ENCODE measurements around the gene ZNF79. TPM values are rescaled to one million over a fixed set of nuclear protein-coding genes. Genes with fewer than 3 reads are reported as not detected.

ZNF79 gene
- total and polyA plus RNA-seq, 9 of the 15 experiments (the other 6 are each of a cell fraction or from before 2014, with no cell fraction given): 0.62 to 7.0 (median 4.1) TPM

DNA sequence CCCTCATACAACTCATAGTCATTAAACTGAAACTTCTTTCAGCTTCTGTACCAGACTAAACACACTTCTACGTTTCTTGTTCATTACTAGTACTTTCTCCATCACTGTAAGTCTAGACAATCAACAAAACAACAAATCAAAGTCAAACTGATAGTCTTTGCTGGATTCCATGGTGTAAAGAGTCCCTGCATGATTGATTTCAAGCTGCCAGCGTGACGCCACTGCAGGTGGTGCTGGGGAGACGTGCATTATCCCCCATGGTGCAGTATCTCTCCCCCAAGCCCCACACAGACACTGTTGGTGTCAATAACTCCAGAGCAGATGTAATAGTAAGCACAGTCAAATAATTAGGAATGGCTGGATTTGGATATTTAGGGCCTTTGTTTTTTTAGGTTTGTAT, 37.9 kb upstream of the ZNF79 start (continued):
- TF ChIP-seq, protein P1, sequence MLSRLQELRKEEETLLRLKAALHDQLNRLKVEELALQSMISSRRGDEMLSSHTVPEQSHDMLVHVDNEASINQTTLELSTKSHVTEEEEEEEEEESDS (CRISPR knock-in tag; IDR thresholded peaks at IDR 0.05): no peak
- TF ChIP-seq, protein P2, sequence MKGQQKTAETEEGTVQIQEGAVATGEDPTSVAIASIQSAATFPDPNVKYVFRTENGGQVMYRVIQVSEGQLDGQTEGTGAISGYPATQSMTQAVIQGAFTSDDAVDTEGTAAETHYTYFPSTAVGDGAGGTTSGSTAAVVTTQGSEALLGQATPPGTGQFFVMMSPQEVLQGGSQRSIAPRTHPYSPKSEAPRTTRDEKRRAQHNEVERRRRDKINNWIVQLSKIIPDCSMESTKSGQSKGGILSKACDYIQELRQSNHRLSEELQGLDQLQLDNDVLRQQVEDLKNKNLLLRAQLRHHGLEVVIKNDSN (CRISPR knock-in tag; IDR thresholded peaks at IDR 0.05): no peak
- TF ChIP-seq HINFP (tag; conservative IDR thresholded peaks at IDR 0.05; ENCODE audit: low read depth) (no peak), MEF2D (tag; conservative IDR thresholded peaks at IDR 0.05; ENCODE audit: low read depth) (no peak), ZNF76 (CRISPR knock-in tag; IDR thresholded peaks at IDR 0.05; ENCODE audit: borderline replicate concordance) (no peak), EZH2 (IDR thresholded peaks at IDR 0.05; ENCODE audit: borderline replicate concordance, low read depth, low read length) (no peak)
- TF ChIP-seq, protein P3, sequence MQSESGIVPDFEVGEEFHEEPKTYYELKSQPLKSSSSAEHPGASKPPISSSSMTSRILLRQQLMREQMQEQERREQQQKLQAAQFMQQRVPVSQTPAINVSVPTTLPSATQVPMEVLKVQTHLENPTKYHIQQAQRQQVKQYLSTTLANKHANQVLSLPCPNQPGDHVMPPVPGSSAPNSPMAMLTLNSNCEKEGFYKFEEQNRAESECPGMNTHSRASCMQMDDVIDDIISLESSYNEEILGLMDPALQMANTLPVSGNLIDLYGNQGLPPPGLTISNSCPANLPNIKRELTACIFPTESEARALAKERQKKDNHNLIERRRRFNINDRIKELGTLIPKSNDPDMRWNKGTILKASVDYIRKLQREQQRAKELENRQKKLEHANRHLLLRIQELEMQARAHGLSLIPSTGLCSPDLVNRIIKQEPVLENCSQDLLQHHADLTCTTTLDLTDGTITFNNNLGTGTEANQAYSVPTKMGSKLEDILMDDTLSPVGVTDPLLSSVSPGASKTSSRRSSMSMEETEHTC (IDR thresholded peaks at IDR 0.05): no peak
